ENCODE results near the gene CLDN20. TPM values are rescaled to one million over a fixed set of nuclear protein-coding genes. Genes with fewer than 3 reads are reported as not detected.
A peak's percentile ranks its signal among the peaks of the same experiment; 100 is the strongest.

CLDN20 gene
- total and polyA plus RNA-seq, 2 of the 8 experiments (the other 6 are each of a cell fraction or from before 2014, with no cell fraction given): not detected

GRCh38 chr6:155316419-155316818 lies 52.6 kb downstream of the CLDN20 start:
- no peak overlapping the region for H2BK12ac ChIP-seq (ENCODE audit: low read depth, low read length)
- DNase-seq (ENCODE audit: low read depth in 1 of 2, low spot score in 2 of 2): no peak
- no peaks in the 10 kb centered on the region for H3K9me3 ChIP-seq (ENCODE audit: insufficient read depth in 2 of 2, low read depth in 1 of 2, low read length in 1 of 2)
- peaks cover 0 to 25% of the 10 kb centered on the region in 2 experiments; a peak in 2 of 4 replicates for H3K79me2 ChIP-seq (ENCODE audit: control insufficient read depth in 1 of 2, insufficient read depth in 2 of 2, low read length in 2 of 2)
- H4K91ac ChIP-seq (replicated peaks; ENCODE audit: insufficient read length, low read length): no peak overlapping the region
- FAIRE-seq: no peak
- H4K5ac ChIP-seq (ENCODE audit: insufficient read length, low read depth, low read length): no peak overlapping the region
- POLR2A ChIA-PET (ENCODE audit: partially characterized antibody): interaction anchor here (0.7 kb wide), 1 partner anchor 585 kb away, joined by 3 read pairs; no protein-coding TSS in a partner anchor
- CTCF ChIA-PET (ENCODE audit: partially characterized antibody): interaction anchor here (0.7 to 2.5 kb wide), 6 partner anchors 10 to 179 kb away, joined by 3 to 10 read pairs (median 4); no protein-coding TSS in a partner anchor
- H2BK15ac ChIP-seq (ENCODE audit: low read length): no peak overlapping the region
- H3K4me3 ChIP-seq (ENCODE audit: extremely low read depth in 1 of 4, insufficient read depth in 2 of 4, low read depth in 3 of 4, low read length in 4 of 4): no peak overlapping the region
- no peak overlapping the region for H2AK5ac ChIP-seq (ENCODE audit: low read depth, low read length)
- H3K27ac ChIP-seq (ENCODE audit: low read depth, low read length): no peak overlapping the region
- H2BK20ac ChIP-seq (ENCODE audit: low read length): no peak overlapping the region
- no peaks in the 10 kb centered on the region for H3K27me3 ChIP-seq (replicated peaks in 1 of 4; ENCODE audit: control insufficient read depth in 3 of 4, extremely low read depth in 1 of 4, insufficient read depth in 3 of 4, low read length in 3 of 4)
- no peak overlapping the region for H3K23ac ChIP-seq (ENCODE audit: insufficient read length)
- H3K56ac ChIP-seq (replicated peaks; ENCODE audit: insufficient read length, low read depth, low read length): no peak overlapping the region
- H3K4ac ChIP-seq (replicated peaks; ENCODE audit: insufficient read length, low read depth, low read length): no peak overlapping the region
- H3K36me3 ChIP-seq (ENCODE audit: control insufficient read depth in 2 of 4, insufficient read depth in 4 of 4, low read length in 3 of 4): peaks cover 0 to 13% (median 1%) of the 10 kb centered on the region in 4 experiments; a peak in 2 of 8 replicates
- no peak overlapping the region for H3K14ac ChIP-seq (ENCODE audit: insufficient read length)
- H3K23me2 ChIP-seq (ENCODE audit: low read depth, low read length): peaks cover 6% of the 10 kb centered on the region
- no peak overlapping the region for H3K9ac ChIP-seq (replicated peaks in 1 of 4; ENCODE audit: extremely low read depth in 1 of 4, low read depth in 3 of 4, low read length in 3 of 4)
- 82% methylated on average over 1 of the region's 1 CpG; no CpG with 5 or more reads in 1 of the 2 experiments for WGBS, 2 experiments (ENCODE audit: extremely low coverage in 1 of 2, insufficient coverage in 1 of 2, insufficient read length in 1 of 2, insufficient replicate concordance in 2 of 2, low coverage in 1 of 2, low lambda C conversion rate in 2 of 2, missing lambda C conversion rate in 1 of 2)
- H2AFZ ChIP-seq (ENCODE audit: low read length): peak overlapping the region; percentile 28; the same call in 1 of the 2 replicates
- no peaks in the 10 kb centered on the region for H3K79me1 ChIP-seq (ENCODE audit: low read depth, low read length)
- no peaks in the 10 kb centered on the region for H4K20me1 ChIP-seq (replicated peaks in 1 of 2; ENCODE audit: control insufficient read depth in 1 of 2, insufficient read depth in 2 of 2, low read length in 2 of 2)
- no peak overlapping the region for H2BK120ac ChIP-seq (replicated peaks; ENCODE audit: low read depth, low read length)
- H3K4me1 ChIP-seq (replicated peaks in 1 of 4; ENCODE audit: control insufficient read depth in 3 of 4, insufficient read depth in 4 of 4, low read length in 3 of 4): no peaks in the 10 kb centered on the region
- no peak overlapping the region for H2BK5ac ChIP-seq (ENCODE audit: low read depth, low read length)
- no peak overlapping the region for H3K18ac ChIP-seq (ENCODE audit: extremely low read depth, low read length)
- H4K8ac ChIP-seq (ENCODE audit: extremely low read depth, insufficient read depth, low read length): no peak overlapping the region
- H3K4me2 ChIP-seq (ENCODE audit: insufficient read depth in 1 of 2, low read depth in 2 of 2, low read length in 2 of 2): no peak overlapping the region
- TF ChIP-seq MAX (IDR thresholded peaks at IDR 0.05) (no peak), SP1 (IDR thresholded peaks at IDR 0.05; ENCODE audit: low read depth, low read length) (no peak)

Measured in H1 (cell line).